H1 (cell line): ENCODE results near the gene RPLP2.
A peak's percentile ranks its signal among the peaks of the same experiment; 100 is the strongest.

Experiments
- CHD2 ChIP-seq: IDR thresholded peaks from 2 replicates; pipeline ENCODE4 v1.6.1; 2012; ENCODE audit warnings: low read length, improper control_type of control experiment
- KDM1A ChIP-seq: fragments of 200-600, 300-600 bp; sonication (generic); IDR thresholded peaks from 2 replicates; pipeline ENCODE4 v1.7.1; 2016; ENCODE audit warnings: mild to moderate bottlenecking, low read length, borderline replicate concordance
- MAX ChIP-seq: IDR thresholded peaks from 2 replicates; pipeline ENCODE4 v1.6.1; 2012; ENCODE audit warnings: inconsistent platforms
- POLR2A ChIP-seq, 2 experiments: IDR thresholded peaks; 1 replicate in 1 of 2; 2 replicates in 1 of 2; pipeline ENCODE4 v1.6.1; 2011; ENCODE audit warnings: low read depth in 2 of 2, low read length in 2 of 2, mild to moderate bottlenecking in 2 of 2; ENCODE audit errors: control extremely low read depth in 1 of 2
- POLR2AphosphoS5 ChIP-seq: IDR thresholded peaks from 2 replicates; pipeline ENCODE4 v1.6.1; 2011; ENCODE audit warnings: low read depth, low read length
- TF ChIP-seq, protein P1 (sequence below): IDR thresholded peaks from 2 replicates; pipeline ENCODE4 v1.6.1; 2011; ENCODE audit warnings: low read depth, mild to moderate bottlenecking, low read length; ENCODE audit not compliant: insufficient read depth
- TF ChIP-seq, protein P2 (sequence below), 3 experiments: IDR thresholded peaks; 1 replicate in 2 of 3; 2 replicates in 1 of 3; pipeline versions ENCODE4 v1.5.1 to v1.6.1; 2011; ENCODE audit warnings: low read length in 3 of 3, mild to moderate bottlenecking in 3 of 3, inconsistent platforms in 2 of 3, low read depth in 1 of 3, moderate library complexity in 1 of 3; ENCODE audit not compliant: insufficient read depth in 1 of 3; ENCODE audit errors: control extremely low read depth in 1 of 3

- TF ChIP-seq, protein P1, sequence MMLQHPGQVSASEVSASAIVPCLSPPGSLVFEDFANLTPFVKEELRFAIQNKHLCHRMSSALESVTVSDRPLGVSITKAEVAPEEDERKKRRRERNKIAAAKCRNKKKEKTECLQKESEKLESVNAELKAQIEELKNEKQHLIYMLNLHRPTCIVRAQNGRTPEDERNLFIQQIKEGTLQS = no peak
- TF ChIP-seq CHD2 = no peak
- TF ChIP-seq, protein P2, sequence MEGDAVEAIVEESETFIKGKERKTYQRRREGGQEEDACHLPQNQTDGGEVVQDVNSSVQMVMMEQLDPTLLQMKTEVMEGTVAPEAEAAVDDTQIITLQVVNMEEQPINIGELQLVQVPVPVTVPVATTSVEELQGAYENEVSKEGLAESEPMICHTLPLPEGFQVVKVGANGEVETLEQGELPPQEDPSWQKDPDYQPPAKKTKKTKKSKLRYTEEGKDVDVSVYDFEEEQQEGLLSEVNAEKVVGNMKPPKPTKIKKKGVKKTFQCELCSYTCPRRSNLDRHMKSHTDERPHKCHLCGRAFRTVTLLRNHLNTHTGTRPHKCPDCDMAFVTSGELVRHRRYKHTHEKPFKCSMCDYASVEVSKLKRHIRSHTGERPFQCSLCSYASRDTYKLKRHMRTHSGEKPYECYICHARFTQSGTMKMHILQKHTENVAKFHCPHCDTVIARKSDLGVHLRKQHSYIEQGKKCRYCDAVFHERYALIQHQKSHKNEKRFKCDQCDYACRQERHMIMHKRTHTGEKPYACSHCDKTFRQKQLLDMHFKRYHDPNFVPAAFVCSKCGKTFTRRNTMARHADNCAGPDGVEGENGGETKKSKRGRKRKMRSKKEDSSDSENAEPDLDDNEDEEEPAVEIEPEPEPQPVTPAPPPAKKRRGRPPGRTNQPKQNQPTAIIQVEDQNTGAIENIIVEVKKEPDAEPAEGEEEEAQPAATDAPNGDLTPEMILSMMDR (IDR thresholded peaks at IDR 0.05; ENCODE audit: control extremely low read depth in 1 of 3, insufficient read depth in 1 of 3, low read depth in 1 of 3, low read length in 3 of 3) = peak in 1 of 3 experiments; percentile 44; a peak in 2 of 4 replicates
- no peak for TF ChIP-seq POLR2AphosphoS5
- no peak for TF ChIP-seq KDM1A
- no peak for TF ChIP-seq POLR2A (IDR thresholded peaks at IDR 0.05; ENCODE audit: control extremely low read depth in 1 of 2, low read depth in 2 of 2, low read length in 2 of 2)
- peak; percentile 67 for TF ChIP-seq MAX
Observed at GRCh38 chr11:838441-839279, 28.9 kb downstream of the RPLP2 start.
